Measurements from ENCODE around the gene ZNF282. TPM values are rescaled to one million over a fixed set of nuclear protein-coding genes. Genes with fewer than 3 reads are reported as not detected.

ZNF282 gene
- total RNA-seq, 1 experiment from 2014 or later = 39.0 TPM

- H3K56ac ChIP-seq (ENCODE audit: insufficient read length, low read depth, low read length) = no peak overlapping the region
- no peaks in the 10 kb centered on the region for H3K9me3 ChIP-seq (ENCODE audit: control insufficient read depth, low read depth, low read length)
- no peak overlapping the region for H3K4ac ChIP-seq (ENCODE audit: low read depth, low read length)
- H3T11ph ChIP-seq (ENCODE audit: low read length) = no peak overlapping the region
- no peak overlapping the region for H2BK20ac ChIP-seq (ENCODE audit: low read depth, low read length, poor library complexity, severe bottlenecking)
- no peak overlapping the region for H4K91ac ChIP-seq (ENCODE audit: insufficient read length, low read depth, low read length)
- no peaks in the 10 kb centered on the region for H3K27me3 ChIP-seq (ENCODE audit: insufficient read depth, low read length)
- no peak overlapping the region for H2AFZ ChIP-seq (ENCODE audit: low read length)
- Mint-ChIP-seq H3K36me3 (ENCODE audit: insufficient read depth in 1 of 3, low read depth in 3 of 3) (peaks cover 2 to 7% (median 3%) of the 10 kb centered on the region in 3 experiments; a peak in 5 of 7 replicates), H3K27ac (no peak overlapping the region), H3K4me1 (peaks cover 9% of the 10 kb centered on the region in 2 experiments), H3K27me3 (ENCODE audit: low read depth) (peaks cover 31% of the 10 kb centered on the region), H3K4me3 (no peak overlapping the region), H3K9me3 (peaks cover 1 to 4% of the 10 kb centered on the region in 2 experiments; a peak in 4 of 5 replicates)
- H3K23ac ChIP-seq (ENCODE audit: insufficient read length, low read depth, low read length) = no peak overlapping the region
- TF ChIP-seq CTCF (conservative IDR thresholded peaks at IDR 0.05) = no peak
- no peak overlapping the region for H2BK15ac ChIP-seq (ENCODE audit: low read depth, low read length)
- peaks cover 7% of the 10 kb centered on the region; the same call in 1 of the 2 replicates for H3K79me2 ChIP-seq (ENCODE audit: insufficient read depth, low read length)
- no peak overlapping the region for H2BK120ac ChIP-seq (ENCODE audit: low read depth, low read length, poor library complexity, severe bottlenecking)
- H4K8ac ChIP-seq (replicated peaks; ENCODE audit: insufficient read length, low read depth, low read length) = no peak overlapping the region
- no peak overlapping the region for H2AK5ac ChIP-seq (ENCODE audit: insufficient read length, low read length)
- no peaks in the 10 kb centered on the region for H3K23me2 ChIP-seq (ENCODE audit: insufficient read length, low read depth, low read length, poor library complexity, severe bottlenecking)
- H3K4me2 ChIP-seq (ENCODE audit: insufficient read depth, insufficient read length, low read length) = no peak overlapping the region
- H2BK12ac ChIP-seq (ENCODE audit: insufficient read length, low read depth, low read length) = no peak overlapping the region
- H3K9ac ChIP-seq (ENCODE audit: extremely low read depth, insufficient read length, low read length) = no peak overlapping the region
- H4K20me1 ChIP-seq (ENCODE audit: control insufficient read depth, insufficient read depth, insufficient read length) = no peaks in the 10 kb centered on the region
- peaks cover 2% of the 10 kb centered on the region; the same call in 1 of the 2 replicates for H3K4me1 ChIP-seq (ENCODE audit: insufficient read depth, low read length)
- no CpG with 5 or more reads among the region's 7 CpGs for WGBS (ENCODE audit: extremely low coverage, insufficient read length, low lambda C conversion rate)
- no peak for DNase-seq
- no peak overlapping the region for H4K5ac ChIP-seq (ENCODE audit: insufficient read length, low read depth, low read length)
- H2BK5ac ChIP-seq (ENCODE audit: insufficient read length, low read length) = no peak overlapping the region
- no peak overlapping the region for H3K18ac ChIP-seq (ENCODE audit: insufficient read length, low read depth, low read length)
- peaks cover 4% of the 10 kb centered on the region for H3K79me1 ChIP-seq (ENCODE audit: insufficient read depth, low read depth, low read length, poor library complexity, severe bottlenecking)
- no peak overlapping the region for H3K27ac ChIP-seq (ENCODE audit: insufficient read length, low read depth, low read length)
- H3K14ac ChIP-seq (ENCODE audit: insufficient read depth, low read length) = no peak overlapping the region
These were observed 42.2 kb downstream of the ZNF282 start for GRCh38 chr7:149237502-149237901.

Data from H9 (cell line).